ENCODE measurements around the gene RELL1.

The RELL1 gene

GRCh38 chr4:37725718-37726117, 39.5 kb upstream of the RELL1 start:
- Histone ChIP-seq H3K4me3 (ENCODE audit: low read depth, low read length) (no peak overlapping the region), H3K36me3 (ENCODE audit: control insufficient read depth, insufficient read depth, low read length) (no peaks in the 10 kb centered on the region), H3K4me2 (ENCODE audit: low read length) (no peak overlapping the region), H3K27ac (no peak overlapping the region), H2AFZ (no peak overlapping the region), H3K9ac (no peak overlapping the region), H3K4me1 (no peaks in the 10 kb centered on the region), H3K27me3 (ENCODE audit: control insufficient read depth, insufficient read depth, low read length) (no peaks in the 10 kb centered on the region), H3K79me2 (no peaks in the 10 kb centered on the region), H3K9me3 (ENCODE audit: control insufficient read depth, low read length) (no peaks in the 10 kb centered on the region)
- TF ChIP-seq, protein P1, sequence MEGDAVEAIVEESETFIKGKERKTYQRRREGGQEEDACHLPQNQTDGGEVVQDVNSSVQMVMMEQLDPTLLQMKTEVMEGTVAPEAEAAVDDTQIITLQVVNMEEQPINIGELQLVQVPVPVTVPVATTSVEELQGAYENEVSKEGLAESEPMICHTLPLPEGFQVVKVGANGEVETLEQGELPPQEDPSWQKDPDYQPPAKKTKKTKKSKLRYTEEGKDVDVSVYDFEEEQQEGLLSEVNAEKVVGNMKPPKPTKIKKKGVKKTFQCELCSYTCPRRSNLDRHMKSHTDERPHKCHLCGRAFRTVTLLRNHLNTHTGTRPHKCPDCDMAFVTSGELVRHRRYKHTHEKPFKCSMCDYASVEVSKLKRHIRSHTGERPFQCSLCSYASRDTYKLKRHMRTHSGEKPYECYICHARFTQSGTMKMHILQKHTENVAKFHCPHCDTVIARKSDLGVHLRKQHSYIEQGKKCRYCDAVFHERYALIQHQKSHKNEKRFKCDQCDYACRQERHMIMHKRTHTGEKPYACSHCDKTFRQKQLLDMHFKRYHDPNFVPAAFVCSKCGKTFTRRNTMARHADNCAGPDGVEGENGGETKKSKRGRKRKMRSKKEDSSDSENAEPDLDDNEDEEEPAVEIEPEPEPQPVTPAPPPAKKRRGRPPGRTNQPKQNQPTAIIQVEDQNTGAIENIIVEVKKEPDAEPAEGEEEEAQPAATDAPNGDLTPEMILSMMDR (IDR thresholded peaks at IDR 0.05): no peak

GRCh38 chr4:37723067-37723466, 36.9 kb upstream of the RELL1 start:
- TF ChIP-seq, protein P1 (IDR thresholded peaks at IDR 0.05): no peak
- Histone ChIP-seq H2AFZ (no peak overlapping the region), H3K27ac (no peak overlapping the region), H3K79me2 (no peaks in the 10 kb centered on the region), H3K9me3 (ENCODE audit: control insufficient read depth, low read length) (no peaks in the 10 kb centered on the region), H3K4me2 (ENCODE audit: low read length) (no peak overlapping the region), H3K4me3 (ENCODE audit: low read depth, low read length) (no peak overlapping the region), H3K9ac (no peak overlapping the region), H3K36me3 (ENCODE audit: control insufficient read depth, insufficient read depth, low read length) (no peaks in the 10 kb centered on the region), H3K4me1 (no peaks in the 10 kb centered on the region), H3K27me3 (ENCODE audit: control insufficient read depth, insufficient read depth, low read length) (no peaks in the 10 kb centered on the region)

GRCh38 chr4:37721995-37722638, 35.9 kb upstream of the RELL1 start:
- no peak overlapping the region for H3K27ac ChIP-seq
- TF ChIP-seq, protein P1 (IDR thresholded peaks at IDR 0.05): no peak
- H3K4me1 ChIP-seq: no peaks in the 10 kb centered on the region
- H3K4me3 ChIP-seq (ENCODE audit: low read depth, low read length): no peak overlapping the region
- H3K4me2 ChIP-seq (ENCODE audit: low read length): no peak overlapping the region
- no peaks in the 10 kb centered on the region for H3K79me2 ChIP-seq
- H3K36me3 ChIP-seq (ENCODE audit: control insufficient read depth, insufficient read depth, low read length): no peaks in the 10 kb centered on the region
- H3K9me3 ChIP-seq (ENCODE audit: control insufficient read depth, low read length): no peaks in the 10 kb centered on the region
- H3K9ac ChIP-seq: no peak overlapping the region
- H2AFZ ChIP-seq: no peak overlapping the region
- no peaks in the 10 kb centered on the region for H3K27me3 ChIP-seq (ENCODE audit: control insufficient read depth, insufficient read depth, low read length)

DNA sequence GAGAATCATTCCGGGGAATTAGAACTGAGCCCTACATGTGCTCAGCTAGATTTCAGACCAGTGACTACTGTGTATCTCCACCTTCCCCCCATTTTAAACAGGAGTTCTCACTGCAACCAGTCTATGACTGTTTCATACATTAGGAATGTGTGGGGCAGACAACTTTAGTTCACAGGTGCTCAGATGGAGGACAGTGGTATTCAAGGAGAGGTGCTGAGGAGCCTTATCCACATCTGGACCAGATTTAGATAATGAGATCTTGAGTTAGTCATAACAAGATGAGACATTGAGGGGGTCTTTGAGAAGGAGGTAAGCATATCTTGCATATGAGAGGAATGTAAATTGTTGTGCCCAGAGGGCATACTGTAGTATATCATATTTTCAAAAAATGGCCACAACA, 32.8 kb upstream of the RELL1 start:
- Histone ChIP-seq H3K79me2 (no peaks in the 10 kb centered on the region), H3K36me3 (ENCODE audit: control insufficient read depth, insufficient read depth, low read length) (no peaks in the 10 kb centered on the region), H2AFZ (no peak overlapping the region), H3K9ac (no peak overlapping the region), H3K4me2 (ENCODE audit: low read length) (no peak overlapping the region), H3K9me3 (ENCODE audit: control insufficient read depth, low read length) (no peaks in the 10 kb centered on the region), H3K27me3 (ENCODE audit: control insufficient read depth, insufficient read depth, low read length) (no peaks in the 10 kb centered on the region), H3K27ac (no peak overlapping the region), H3K4me3 (ENCODE audit: low read depth, low read length) (no peak overlapping the region), H3K4me1 (no peaks in the 10 kb centered on the region)
- TF ChIP-seq, protein P1 (IDR thresholded peaks at IDR 0.05): no peak

DNA sequence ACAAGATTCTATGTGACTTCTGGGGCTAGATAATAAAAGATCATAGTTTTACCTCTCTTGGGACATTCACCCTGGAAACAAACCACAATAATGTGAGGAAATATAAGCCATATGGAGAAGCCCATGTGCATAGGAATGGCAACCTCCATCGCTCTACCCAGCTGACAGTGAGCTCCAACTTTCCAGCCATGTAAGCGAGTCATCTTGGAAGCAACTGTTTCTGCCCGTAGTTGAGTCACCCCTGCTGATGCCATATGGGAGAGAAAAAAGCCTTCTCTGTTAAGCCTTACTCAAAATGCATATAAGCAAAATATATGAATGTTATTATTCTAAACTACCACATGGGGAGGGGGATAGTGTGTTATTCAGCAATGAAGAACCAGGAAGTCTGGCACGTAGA, 31.4 kb upstream of the RELL1 start:
- no peak overlapping the region for H3K27ac ChIP-seq
- no peaks in the 10 kb centered on the region for H3K79me2 ChIP-seq
- H3K4me3 ChIP-seq (ENCODE audit: low read depth, low read length): no peak overlapping the region
- no peaks in the 10 kb centered on the region for H3K27me3 ChIP-seq (ENCODE audit: control insufficient read depth, insufficient read depth, low read length)
- no peak overlapping the region for H3K9ac ChIP-seq
- TF ChIP-seq, protein P1 (IDR thresholded peaks at IDR 0.05): no peak
- H3K9me3 ChIP-seq (ENCODE audit: control insufficient read depth, low read length): no peaks in the 10 kb centered on the region
- H3K36me3 ChIP-seq (ENCODE audit: control insufficient read depth, insufficient read depth, low read length): no peaks in the 10 kb centered on the region
- no peak overlapping the region for H3K4me2 ChIP-seq (ENCODE audit: low read length)
- H2AFZ ChIP-seq: no peak overlapping the region
- no peaks in the 10 kb centered on the region for H3K4me1 ChIP-seq
